EH (cell line): Measurements from ENCODE around the gene TRIP11.

ENCODE experiments used
- DNase-seq: peaks from one replicate; pipeline ENCODE4 v3.0.0-alpha.2; 2015; ENCODE audit warnings: low read depth

TRIP11 gene

GRCh38 chr14:91918186-91918883, 121.5 kb downstream of the TRIP11 start:
- no peak for DNase-seq
